PFSK-1 (cell line): ENCODE measurements around the gene ANXA2R.

Experiments used
- POLR2AphosphoS5 ChIP-seq: IDR thresholded peaks from 2 replicates; pipeline ENCODE4 v1.6.1; 2012; ENCODE audit warnings: low read depth, mild to moderate bottlenecking, control low read depth, low read length, moderate library complexity
- REST ChIP-seq, 2 experiments: IDR thresholded peaks; 2 replicates each; pipeline versions ENCODE4 v1.6.1 to v1.8.0; 2011 to 2012; ENCODE audit warnings: low read depth in 2 of 2, low read length in 2 of 2, control low read depth in 1 of 2, inconsistent platforms in 1 of 2, mild to moderate bottlenecking in 1 of 2, moderate library complexity in 1 of 2; ENCODE audit not compliant: insufficient read depth in 1 of 2

GRCh38 chr5:43041110-43041668, 1.1 kb upstream of the ANXA2R start:
- no peak for TF ChIP-seq POLR2AphosphoS5
- TF ChIP-seq REST (IDR thresholded peaks at IDR 0.05; ENCODE audit: insufficient read depth in 1 of 2, low read depth in 2 of 2, low read length in 2 of 2): no peak
